ENCODE measurements around the gene VMA21.

The VMA21 gene

GRCh38 chrX:151396825-151397740 lies at the start of gene VMA21:
Gene VMA21, plus strand, starts transcription at chrX:151397206. Its CDS starts 103 bp downstream, at chrX:151397309.
- no peaks in the 10 kb centered on the region for H3K4me1 ChIP-seq (ENCODE audit: insufficient read depth, low read length)
- H3K36me3 ChIP-seq (ENCODE audit: insufficient read depth, low read length), result no peaks in the 10 kb centered on the region
- H3K4me3 ChIP-seq (ENCODE audit: low read depth in 1 of 2, low read length in 2 of 2), result peak within 1 kb of the TSS; percentile 45 to 74
- H3K27ac ChIP-seq (ENCODE audit: low read depth, low read length), result peak within 1 kb of the TSS; percentile 92
- H3K9me3 ChIP-seq (ENCODE audit: low read length), result no peaks in the 10 kb centered on the region
- H3K9ac ChIP-seq (ENCODE audit: low read length), result peak within 1 kb of the TSS; percentile 70
- no peaks in the 10 kb centered on the region for H3K27me3 ChIP-seq (ENCODE audit: control insufficient read depth in 1 of 2, insufficient read depth in 2 of 2, low read length in 2 of 2)

- no peak overlapping the region for H3K27ac ChIP-seq (ENCODE audit: low read depth, low read length)
- peaks cover 0 to 17% of the 10 kb centered on the region in 2 donors for H3K27me3 ChIP-seq (ENCODE audit: control insufficient read depth in 1 of 2, insufficient read depth in 2 of 2, low read length in 2 of 2)
- H3K4me3 ChIP-seq (ENCODE audit: low read depth in 1 of 2, low read length in 2 of 2), result no peak overlapping the region
- H3K9ac ChIP-seq (ENCODE audit: low read length), result no peak overlapping the region
- no peaks in the 10 kb centered on the region for H3K9me3 ChIP-seq (ENCODE audit: low read length)
- H3K4me1 ChIP-seq (ENCODE audit: insufficient read depth, low read length), result no peaks in the 10 kb centered on the region
- H3K36me3 ChIP-seq (ENCODE audit: insufficient read depth, low read length), result no peaks in the 10 kb centered on the region
Observed at GRCh38 chrX:151359341-151359740, 37.7 kb upstream of the VMA21 start.

- Histone ChIP-seq H3K4me1 (ENCODE audit: insufficient read depth, low read length) (no peaks in the 10 kb centered on the region), H3K9ac (ENCODE audit: low read length) (no peak overlapping the region), H3K4me3 (ENCODE audit: low read depth in 1 of 2, low read length in 2 of 2) (no peak overlapping the region), H3K9me3 (ENCODE audit: low read length) (no peaks in the 10 kb centered on the region), H3K36me3 (ENCODE audit: insufficient read depth, low read length) (no peaks in the 10 kb centered on the region), H3K27me3 (ENCODE audit: control insufficient read depth in 1 of 2, insufficient read depth in 2 of 2, low read length in 2 of 2) (peaks cover 0 to 17% of the 10 kb centered on the region in 2 donors), H3K27ac (ENCODE audit: low read depth, low read length) (no peak overlapping the region)
Observed at GRCh38 chrX:151359931-151360871, 36.8 kb upstream of the VMA21 start.

- Histone ChIP-seq H3K9me3 (ENCODE audit: low read length) (no peaks in the 10 kb centered on the region), H3K36me3 (ENCODE audit: insufficient read depth, low read length) (no peaks in the 10 kb centered on the region), H3K4me3 (ENCODE audit: low read depth in 1 of 2, low read length in 2 of 2) (no peak overlapping the region), H3K4me1 (ENCODE audit: insufficient read depth, low read length) (no peaks in the 10 kb centered on the region), H3K27me3 (ENCODE audit: control insufficient read depth in 1 of 2, insufficient read depth in 2 of 2, low read length in 2 of 2) (peaks cover 0 to 17% of the 10 kb centered on the region in 2 donors), H3K27ac (ENCODE audit: low read depth, low read length) (no peak overlapping the region), H3K9ac (ENCODE audit: low read length) (no peak overlapping the region)
Observed at GRCh38 chrX:151363316-151363715, 33.7 kb upstream of the VMA21 start.

GRCh38 chrX:151365579-151365978 lies 31.4 kb upstream of the VMA21 start:
- no peaks in the 10 kb centered on the region for H3K9me3 ChIP-seq (ENCODE audit: low read length)
- no peaks in the 10 kb centered on the region for H3K36me3 ChIP-seq (ENCODE audit: insufficient read depth, low read length)
- no peak overlapping the region for H3K4me3 ChIP-seq (ENCODE audit: low read depth in 1 of 2, low read length in 2 of 2)
- H3K27me3 ChIP-seq (ENCODE audit: control insufficient read depth in 1 of 2, insufficient read depth in 2 of 2, low read length in 2 of 2), result peaks cover 0 to 3% of the 10 kb centered on the region in 2 donors
- H3K27ac ChIP-seq (ENCODE audit: low read depth, low read length), result no peak overlapping the region
- no peaks in the 10 kb centered on the region for H3K4me1 ChIP-seq (ENCODE audit: insufficient read depth, low read length)
- no peak overlapping the region for H3K9ac ChIP-seq (ENCODE audit: low read length)

GRCh38 chrX:151370906-151371305 lies 26.1 kb upstream of the VMA21 start:
- no peak overlapping the region for H3K4me3 ChIP-seq (ENCODE audit: low read depth in 1 of 2, low read length in 2 of 2)
- no peak overlapping the region for H3K27ac ChIP-seq (ENCODE audit: low read depth, low read length)
- no peaks in the 10 kb centered on the region for H3K9me3 ChIP-seq (ENCODE audit: low read length)
- H3K27me3 ChIP-seq (ENCODE audit: control insufficient read depth in 1 of 2, insufficient read depth in 2 of 2, low read length in 2 of 2), result peaks cover 0 to 5% of the 10 kb centered on the region in 2 donors
- H3K9ac ChIP-seq (ENCODE audit: low read length), result no peak overlapping the region
- H3K36me3 ChIP-seq (ENCODE audit: insufficient read depth, low read length), result no peaks in the 10 kb centered on the region
- no peaks in the 10 kb centered on the region for H3K4me1 ChIP-seq (ENCODE audit: insufficient read depth, low read length)

- Histone ChIP-seq H3K4me3 (ENCODE audit: low read depth in 1 of 2, low read length in 2 of 2) (no peak overlapping the region), H3K36me3 (ENCODE audit: insufficient read depth, low read length) (no peaks in the 10 kb centered on the region), H3K27ac (ENCODE audit: low read depth, low read length) (no peak overlapping the region), H3K27me3 (ENCODE audit: control insufficient read depth in 1 of 2, insufficient read depth in 2 of 2, low read length in 2 of 2) (no peaks in the 10 kb centered on the region), H3K4me1 (ENCODE audit: insufficient read depth, low read length) (peaks cover 12% of the 10 kb centered on the region), H3K9me3 (ENCODE audit: low read length) (no peaks in the 10 kb centered on the region), H3K9ac (ENCODE audit: low read length) (no peak overlapping the region)
Observed at GRCh38 chrX:151384807-151385206, 12.2 kb upstream of the VMA21 start.

GRCh38 chrX:151386838-151387459 lies 10.1 kb upstream of the VMA21 start:
- Histone ChIP-seq H3K36me3 (ENCODE audit: insufficient read depth, low read length) (no peaks in the 10 kb centered on the region), H3K4me1 (ENCODE audit: insufficient read depth, low read length) (peaks cover 12% of the 10 kb centered on the region), H3K27ac (ENCODE audit: low read depth, low read length) (no peak overlapping the region), H3K27me3 (ENCODE audit: control insufficient read depth in 1 of 2, insufficient read depth in 2 of 2, low read length in 2 of 2) (no peaks in the 10 kb centered on the region), H3K4me3 (ENCODE audit: low read depth in 1 of 2, low read length in 2 of 2) (no peak overlapping the region), H3K9me3 (ENCODE audit: low read length) (no peaks in the 10 kb centered on the region), H3K9ac (ENCODE audit: low read length) (no peak overlapping the region)

GRCh38 chrX:151391722-151392121 lies 5.3 kb upstream of the VMA21 start:
- no peak overlapping the region for H3K4me3 ChIP-seq (ENCODE audit: low read depth in 1 of 2, low read length in 2 of 2)
- H3K4me1 ChIP-seq (ENCODE audit: insufficient read depth, low read length), result no peaks in the 10 kb centered on the region
- H3K27me3 ChIP-seq (ENCODE audit: control insufficient read depth in 1 of 2, insufficient read depth in 2 of 2, low read length in 2 of 2), result no peaks in the 10 kb centered on the region
- no peak overlapping the region for H3K27ac ChIP-seq (ENCODE audit: low read depth, low read length)
- no peaks in the 10 kb centered on the region for H3K9me3 ChIP-seq (ENCODE audit: low read length)
- no peaks in the 10 kb centered on the region for H3K36me3 ChIP-seq (ENCODE audit: insufficient read depth, low read length)
- no peak overlapping the region for H3K9ac ChIP-seq (ENCODE audit: low read length)

- H3K9me3 ChIP-seq (ENCODE audit: low read length), result no peaks in the 10 kb centered on the region
- H3K4me1 ChIP-seq (ENCODE audit: insufficient read depth, low read length), result no peaks in the 10 kb centered on the region
- H3K27me3 ChIP-seq (ENCODE audit: control insufficient read depth in 1 of 2, insufficient read depth in 2 of 2, low read length in 2 of 2), result no peaks in the 10 kb centered on the region
- no peaks in the 10 kb centered on the region for H3K36me3 ChIP-seq (ENCODE audit: insufficient read depth, low read length)
- H3K27ac ChIP-seq (ENCODE audit: low read depth, low read length), result no peak overlapping the region
- H3K9ac ChIP-seq (ENCODE audit: low read length), result no peak overlapping the region
- H3K4me3 ChIP-seq (ENCODE audit: low read depth in 1 of 2, low read length in 2 of 2), result no peak overlapping the region
Observed at GRCh38 chrX:151393514-151393913, 3.5 kb upstream of the VMA21 start.
